Memory B cell (primary cell): ENCODE results near the gene GSTA1.
"Not testable (repeated sequence)": the region's sequence is repeated elsewhere in the genome, so short reads cannot be mapped to it uniquely, and the experiment has no call there.

Source experiments
- ATAC-seq: fragments of 150-1000 bp; cut with Tn5 transposase; 2 replicates; pipeline ENCODE4 v1.10.0; 2021; ENCODE audit warnings: low read depth, mild to moderate bottlenecking, moderate library complexity
- DNase-seq, 2 donors: peaks; one replicate each; pipeline ENCODE4 v3.0.0; 2022; ENCODE audit warnings: low spot score in 2 of 2
- H3K27ac Mint-ChIP-seq: one replicate; pipeline ENCODE4 v1.8.0; 2022; ENCODE audit warnings: mild to moderate bottlenecking, moderate library complexity, mixed read lengths
- H3K27me3 Mint-ChIP-seq: one replicate; pipeline ENCODE4 v1.8.0; 2022; ENCODE audit warnings: mixed read lengths
- H3K36me3 Mint-ChIP-seq: one replicate; pipeline ENCODE4 v1.8.0; 2022; ENCODE audit warnings: mild to moderate bottlenecking, mixed read lengths
- H3K4me1 Mint-ChIP-seq: one replicate; pipeline ENCODE4 v1.8.0; 2022; ENCODE audit warnings: mixed read lengths
- H3K4me3 Mint-ChIP-seq: one replicate; pipeline ENCODE4 v1.8.0; 2022; ENCODE audit warnings: mild to moderate bottlenecking, moderate library complexity, mixed read lengths
- H3K9me3 Mint-ChIP-seq: one replicate; pipeline ENCODE4 v1.8.0; 2022; ENCODE audit warnings: mixed read lengths

The GSTA1 gene

GRCh38 chr6:52754443-52754842 is 49.2 kb downstream of the GSTA1 start:
- Mint-ChIP-seq H3K36me3 (no peaks in the 10 kb centered on the region), H3K4me1 (no peaks in the 10 kb centered on the region), H3K4me3 (no peak overlapping the region), H3K9me3 (peaks cover 5% of the 10 kb centered on the region), H3K27me3 (peaks cover 3% of the 10 kb centered on the region), H3K27ac (no peak overlapping the region)
- ATAC-seq (no peak), DNase-seq (no peak)

- H3K9me3 Mint-ChIP-seq, ATAC-seq, H3K4me1 Mint-ChIP-seq, H3K4me3 Mint-ChIP-seq, H3K27me3 Mint-ChIP-seq, DNase-seq, H3K36me3 Mint-ChIP-seq, H3K27ac Mint-ChIP-seq: not testable (repeated sequence)
These were observed 50.5 kb downstream of the GSTA1 start for GRCh38 chr6:52753137-52753536.

DNA sequence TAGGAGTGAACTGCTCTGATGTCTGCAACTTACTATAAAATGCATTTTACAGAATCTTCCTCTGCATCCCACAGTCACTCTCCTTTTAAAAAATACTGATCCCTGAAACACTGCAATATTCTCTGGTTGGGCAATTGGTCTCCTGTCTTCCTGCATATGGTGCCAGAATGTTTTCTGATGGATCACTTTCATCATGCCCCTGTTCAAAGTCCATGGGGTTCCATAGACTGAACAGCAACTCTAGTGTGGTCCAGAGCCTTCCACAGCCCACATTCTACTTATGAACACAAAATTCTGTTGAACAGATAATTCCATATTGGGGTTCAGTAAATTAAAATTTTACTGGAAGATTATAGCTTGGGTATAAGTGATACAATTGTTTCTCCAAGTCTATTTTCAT is 51.3 kb downstream of the GSTA1 start:
- Mint-ChIP-seq H3K27me3 (peaks cover 5% of the 10 kb centered on the region), H3K27ac (no peak overlapping the region), H3K4me1 (no peaks in the 10 kb centered on the region), H3K4me3 (no peak overlapping the region), H3K9me3 (peaks cover 5% of the 10 kb centered on the region), H3K36me3 (no peaks in the 10 kb centered on the region)
- ATAC-seq: no peak
- DNase-seq: no peak

DNA sequence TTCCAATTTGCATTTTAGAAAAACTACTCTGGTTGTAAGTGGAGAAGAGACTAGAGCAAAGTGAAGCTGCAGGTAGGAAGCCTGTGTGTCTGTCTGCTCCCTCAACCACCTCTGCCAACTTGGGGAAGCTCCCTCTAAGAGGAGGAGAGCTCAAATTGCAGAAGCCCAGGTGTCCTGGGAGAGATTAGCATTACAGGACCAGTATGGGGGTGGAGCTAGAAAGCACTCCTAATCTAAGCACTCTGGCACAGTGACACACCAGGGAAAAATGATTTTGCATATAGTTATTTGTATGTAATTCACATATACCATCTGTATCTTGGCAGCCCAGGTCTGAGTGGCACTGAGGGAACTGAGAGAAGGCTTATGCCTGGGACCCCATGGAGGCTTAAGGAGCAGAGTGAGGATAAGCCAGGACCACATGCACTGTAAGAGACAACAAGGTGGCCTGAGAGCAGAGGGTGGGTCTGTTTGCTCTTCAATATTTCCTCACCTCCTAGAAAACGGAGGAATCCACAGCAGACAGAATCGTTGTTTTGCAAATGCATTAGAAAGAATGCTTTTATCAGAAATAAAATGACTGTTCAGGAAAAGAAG is 54.0 kb downstream of the GSTA1 start:
- DNase-seq (no peak), ATAC-seq (no peak)
- Mint-ChIP-seq H3K27me3 (peaks cover 7% of the 10 kb centered on the region), H3K27ac (no peak overlapping the region), H3K4me3 (no peak overlapping the region), H3K4me1 (no peaks in the 10 kb centered on the region), H3K36me3 (no peaks in the 10 kb centered on the region), H3K9me3 (peaks cover 5% of the 10 kb centered on the region)

- not testable (repeated sequence) for H3K27ac Mint-ChIP-seq, ATAC-seq, DNase-seq, H3K9me3 Mint-ChIP-seq, H3K4me1 Mint-ChIP-seq, H3K36me3 Mint-ChIP-seq, H3K4me3 Mint-ChIP-seq
- peaks cover 13% of the 10 kb centered on the region for H3K27me3 Mint-ChIP-seq
These were observed 56.3 kb downstream of the GSTA1 start for GRCh38 chr6:52747301-52747700.

- DNase-seq (no peak), ATAC-seq (no peak)
- H3K9me3 Mint-ChIP-seq: peaks cover 5% of the 10 kb centered on the region
- H3K36me3 Mint-ChIP-seq: no peaks in the 10 kb centered on the region
- peaks cover 12% of the 10 kb centered on the region for H3K27me3 Mint-ChIP-seq
- no peak overlapping the region for H3K27ac Mint-ChIP-seq
- H3K4me1 Mint-ChIP-seq: no peaks in the 10 kb centered on the region
- H3K4me3 Mint-ChIP-seq: no peak overlapping the region
These were observed 57.4 kb downstream of the GSTA1 start for GRCh38 chr6:52746213-52746612.

DNA sequence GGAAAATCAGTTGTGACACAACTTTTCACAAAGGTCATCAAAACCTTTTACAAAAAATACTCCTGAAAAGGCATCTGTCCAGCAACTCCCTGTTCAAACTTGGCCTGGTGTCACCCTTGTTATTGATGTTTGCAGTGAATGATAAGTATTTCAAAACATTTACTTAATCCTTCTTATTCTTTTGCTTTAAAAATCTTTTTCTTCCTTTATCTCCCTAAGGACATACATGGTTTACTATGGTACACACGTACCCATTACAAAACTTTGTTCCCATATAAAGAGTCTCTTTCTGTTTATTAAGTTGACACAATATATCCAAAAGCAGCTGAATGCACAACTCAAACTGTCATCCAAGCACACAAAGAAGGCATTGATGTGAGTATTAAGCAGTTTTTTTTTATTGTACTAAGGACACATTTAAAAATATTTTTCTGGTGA is 57.8 kb downstream of the GSTA1 start:
- H3K36me3 Mint-ChIP-seq: no peaks in the 10 kb centered on the region
- H3K27me3 Mint-ChIP-seq: peaks cover 12% of the 10 kb centered on the region
- H3K9me3 Mint-ChIP-seq: peaks cover 2% of the 10 kb centered on the region
- H3K4me3 Mint-ChIP-seq: no peak overlapping the region
- H3K4me1 Mint-ChIP-seq: no peaks in the 10 kb centered on the region
- no peak overlapping the region for H3K27ac Mint-ChIP-seq
- ATAC-seq (no peak), DNase-seq (no peak)

DNA sequence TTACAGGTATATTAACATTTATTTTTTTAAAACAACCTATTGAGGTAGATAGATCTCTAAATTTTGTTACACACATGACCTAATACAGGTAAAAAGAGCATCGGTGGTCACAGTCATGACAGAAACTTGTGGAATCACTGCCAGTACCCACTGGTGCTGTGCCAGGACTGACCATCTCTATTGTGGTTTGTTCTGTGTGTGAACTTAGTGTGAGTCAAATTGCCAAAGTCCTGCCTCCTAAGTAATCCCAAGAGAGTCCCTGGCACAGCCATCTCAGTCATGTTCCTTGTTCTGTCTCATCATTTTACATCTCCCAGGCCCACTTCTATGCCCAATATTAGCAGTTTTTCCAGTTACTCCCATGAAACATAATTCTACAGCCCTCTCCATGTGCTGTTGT is 61.7 kb downstream of the GSTA1 start:
- no peak for ATAC-seq

More for the DNA sequence above, 61.7 kb downstream of the GSTA1 start:
- Mint-ChIP-seq H3K4me3 (no peak overlapping the region), H3K27ac (no peak overlapping the region), H3K4me1 (peaks cover 3% of the 10 kb centered on the region), H3K36me3 (peaks cover 3% of the 10 kb centered on the region), H3K27me3 (peaks cover 11% of the 10 kb centered on the region), H3K9me3 (peaks cover 9% of the 10 kb centered on the region)
- no peak for DNase-seq
